Neural progenitor cell (in vitro differentiated cells): ENCODE data around the gene HABP2. TPM values are rescaled to one million over a fixed set of nuclear protein-coding genes. Genes with fewer than 3 reads are reported as not detected.

Experiments used
- DNase-seq: peaks from one replicate; pipeline ENCODE4 v3.0.0-alpha.2; 2016; ENCODE audit warnings: low spot score
- H2AFZ ChIP-seq: fragments of 200-600 bp; sonication (generic); replicated peaks from 2 replicates; pipeline ENCODE4 v1.6.1; 2016; ENCODE audit warnings: antibody characterized with exemption
- H3F3A ChIP-seq: fragments of 200-600 bp; sonication (generic); 2 replicates; pipeline ENCODE4 v1.6.1; 2016; ENCODE audit warnings: antibody characterized with exemption, low read depth
- H3K27ac ChIP-seq: fragments of 200-600 bp; sonication (generic); 2 replicates; pipeline ENCODE4 v1.5.1; 2016; ENCODE audit warnings: mild to moderate bottlenecking
- H3K27me3 ChIP-seq: fragments of 200-600 bp; sonication (generic); 2 replicates; pipeline ENCODE4 v1.6.1; 2016; ENCODE audit warnings: mild to moderate bottlenecking, moderate library complexity
- H3K36me3 ChIP-seq: fragments of 200-600 bp; sonication (generic); 2 replicates; pipeline ENCODE4 v1.5.1; 2016
- H3K4me1 ChIP-seq: fragments of 200-600 bp; sonication (generic); 2 replicates; pipeline ENCODE4 v1.6.1; 2016; ENCODE audit warnings: mixed run types
- H3K4me2 ChIP-seq: fragments of 200-600 bp; sonication (generic); 2 replicates; pipeline ENCODE4 v1.6.1; 2016
- H3K4me3 ChIP-seq: fragments of 200-600 bp; sonication (generic); 2 replicates; pipeline ENCODE4 v1.5.1; 2016
- H3K79me2 ChIP-seq: fragments of 200-600 bp; sonication (generic); 2 replicates; pipeline ENCODE4 v1.6.1; 2016; ENCODE audit warnings: low read depth
- H3K9ac ChIP-seq: fragments of 200-600 bp; sonication (generic); 2 replicates; pipeline ENCODE4 v1.6.1; 2016
- H3K9me3 ChIP-seq: fragments of 200-600 bp; sonication (generic); 2 replicates; pipeline ENCODE4 v1.5.1; 2016; ENCODE audit warnings: low read depth
- H4K20me1 ChIP-seq: fragments of 200-600 bp; sonication (generic); 2 replicates; pipeline ENCODE4 v1.6.1; 2016; ENCODE audit warnings: low read depth
- H3K27ac Mint-ChIP-seq: 3 replicates; pipeline ENCODE4 v1.8.0; 2021; ENCODE audit warnings: mixed read lengths
- H3K27me3 Mint-ChIP-seq: 2 replicates; pipeline ENCODE4 v1.8.0; 2022; ENCODE audit warnings: low read depth, mild to moderate bottlenecking, inconsistent platforms, moderate library complexity, mixed read lengths; ENCODE audit not compliant: insufficient read depth
- H3K36me3 Mint-ChIP-seq: 3 replicates; pipeline ENCODE4 v1.8.0; 2021; ENCODE audit warnings: mixed read lengths
- H3K4me1 Mint-ChIP-seq: 3 replicates; pipeline ENCODE4 v1.8.0; 2021; ENCODE audit warnings: mixed read lengths
- H3K4me3 Mint-ChIP-seq: 3 replicates; pipeline ENCODE4 v1.8.0; 2021; ENCODE audit warnings: mild to moderate bottlenecking, moderate library complexity, mixed read lengths
- H3K9me3 Mint-ChIP-seq: 3 replicates; pipeline ENCODE4 v1.8.0; 2020; ENCODE audit warnings: mixed read lengths
- CTCF ChIP-seq: fragments of 200-600 bp; sonication (generic); IDR thresholded peaks from 2 replicates; pipeline ENCODE4 v1.5.1; 2017; ENCODE audit warnings: antibody characterized with exemption, mild to moderate bottlenecking
- EZH2 ChIP-seq: fragments of 200-600 bp; sonication (generic); IDR thresholded peaks from 2 replicates; pipeline ENCODE4 v1.6.1; 2017; ENCODE audit warnings: antibody characterized with exemption, mild to moderate bottlenecking, moderate library complexity
- EZH2phosphoT487 ChIP-seq: fragments of 200-600 bp; sonication (generic); IDR thresholded peaks from 2 replicates; pipeline ENCODE4 v1.6.1; 2017; ENCODE audit warnings: antibody characterized with exemption
- total RNA-seq: library from RNA; depleted of rRNA; stranded (reverse); fragments of >200 nt; gene quantifications from 2 replicates; pipeline ENCODE4 v1.2.3, GENCODE V29; 2015; ENCODE audit warnings: low replicate concordance

HABP2 gene
- total RNA-seq, 1 donor from 2014 or later, result not detected

- Histone ChIP-seq H3K9ac (no peak overlapping the region), H3K27ac (no peak overlapping the region), H3K9me3 (no peaks in the 10 kb centered on the region), H3F3A (no peaks in the 10 kb centered on the region), H3K4me1 (no peaks in the 10 kb centered on the region), H3K79me2 (no peaks in the 10 kb centered on the region), H3K4me2 (no peak overlapping the region), H4K20me1 (no peaks in the 10 kb centered on the region), H3K27me3 (no peaks in the 10 kb centered on the region), H3K36me3 (peaks cover 6% of the 10 kb centered on the region), H2AFZ (no peak overlapping the region), H3K4me3 (no peak overlapping the region)
- Mint-ChIP-seq H3K4me1 (peaks cover 3% of the 10 kb centered on the region), H3K9me3 (peaks cover 9% of the 10 kb centered on the region), H3K27me3 (peaks cover 6% of the 10 kb centered on the region), H3K4me3 (no peak overlapping the region), H3K27ac (no peak overlapping the region), H3K36me3 (no peaks in the 10 kb centered on the region)
- no peak for DNase-seq
- TF ChIP-seq EZH2 (no peak), CTCF (no peak), EZH2phosphoT487 (no peak)
These were observed 36.8 kb upstream of the HABP2 start for GRCh38 chr10:113516061-113516460.

- Histone ChIP-seq H3K27me3 (no peaks in the 10 kb centered on the region), H3K4me1 (no peaks in the 10 kb centered on the region), H4K20me1 (no peaks in the 10 kb centered on the region), H3K36me3 (no peaks in the 10 kb centered on the region), H3K9ac (no peak overlapping the region), H3F3A (no peaks in the 10 kb centered on the region), H2AFZ (no peak overlapping the region), H3K27ac (no peak overlapping the region), H3K4me2 (no peak overlapping the region), H3K9me3 (no peaks in the 10 kb centered on the region), H3K4me3 (no peak overlapping the region), H3K79me2 (no peaks in the 10 kb centered on the region)
- H3K27ac Mint-ChIP-seq, result no peak overlapping the region
- H3K4me3 Mint-ChIP-seq, result no peak overlapping the region
- H3K9me3 Mint-ChIP-seq, result no peaks in the 10 kb centered on the region
- H3K27me3 Mint-ChIP-seq, result peaks cover 6% of the 10 kb centered on the region
- no peak for TF ChIP-seq EZH2phosphoT487
- no peak for TF ChIP-seq EZH2
- no peak for TF ChIP-seq CTCF
- H3K36me3 Mint-ChIP-seq, result no peaks in the 10 kb centered on the region
- DNase-seq, result no peak
- H3K4me1 Mint-ChIP-seq, result peaks cover 5% of the 10 kb centered on the region
These were observed 35.5 kb upstream of the HABP2 start for GRCh38 chr10:113517165-113517900.

GRCh38 chr10:113517901-113518260 is 35.0 kb upstream of the HABP2 start:
- Mint-ChIP-seq H3K36me3 (no peaks in the 10 kb centered on the region), H3K27me3 (peaks cover 6% of the 10 kb centered on the region), H3K27ac (no peak overlapping the region), H3K9me3 (no peaks in the 10 kb centered on the region), H3K4me1 (peaks cover 5% of the 10 kb centered on the region), H3K4me3 (no peak overlapping the region)
- Histone ChIP-seq H3F3A (no peaks in the 10 kb centered on the region), H2AFZ (no peak overlapping the region), H3K27me3 (no peaks in the 10 kb centered on the region), H3K79me2 (no peaks in the 10 kb centered on the region), H4K20me1 (no peaks in the 10 kb centered on the region), H3K4me1 (no peaks in the 10 kb centered on the region), H3K4me3 (no peak overlapping the region), H3K9ac (no peak overlapping the region), H3K9me3 (no peaks in the 10 kb centered on the region), H3K4me2 (no peak overlapping the region), H3K27ac (no peak overlapping the region), H3K36me3 (no peaks in the 10 kb centered on the region)
- TF ChIP-seq CTCF, result no peak
- TF ChIP-seq EZH2, result no peak
- no peak for TF ChIP-seq EZH2phosphoT487
- DNase-seq, result no peak
